SK-N-MC (cell line): ENCODE results near the gene COL4A4.

Experiments
- DNase-seq: peaks from one replicate; pipeline ENCODE4 v3.0.0-alpha.2; 2011; ENCODE audit warnings: low read depth, low spot score
- H3K27ac ChIP-seq: fragments of 200-600 bp; sonication (generic); 2 replicates; pipeline ENCODE4 v1.5.1; 2016; ENCODE audit warnings: mixed run types
- H3K36me3 ChIP-seq: fragments of 200-600 bp; sonication (generic); 2 replicates; pipeline ENCODE4 v1.6.1; 2017; ENCODE audit warnings: antibody characterized with exemption, low read length, mixed read lengths; ENCODE audit not compliant: insufficient read depth
- H3K4me3 ChIP-seq: fragments of 200-600 bp; sonication (generic); 2 replicates; pipeline ENCODE4 v1.5.1; 2016
- H3K9ac ChIP-seq: fragments of 200-600 bp; sonication (generic); 2 replicates; pipeline ENCODE4 v1.8.0; 2017; ENCODE audit warnings: mixed run types, mixed read lengths; ENCODE audit not compliant: insufficient read length
- H3K9me3 ChIP-seq: fragments of 200-600 bp; sonication (generic); 2 replicates; pipeline ENCODE4 v1.6.1; 2017; ENCODE audit warnings: low read depth, mild to moderate bottlenecking, antibody characterized with exemption, low read length, moderate library complexity, mixed read lengths
- EZH2 ChIP-seq: fragments of 200-600 bp; sonication (generic); IDR thresholded peaks from one replicate; pipeline ENCODE4 v1.6.1; 2017; ENCODE audit warnings: antibody characterized with exemption
- FOXP2 ChIP-seq: optimal IDR thresholded peaks from 2 replicates; pipeline ENCODE3; 2011; ENCODE audit warnings: mild to moderate bottlenecking, moderate library complexity; ENCODE audit not compliant: insufficient read depth; ENCODE audit errors: extremely low read length, control extremely low read depth
- POLR2AphosphoS5 ChIP-seq: IDR thresholded peaks from 2 replicates; pipeline ENCODE4 v1.6.1; 2012; ENCODE audit warnings: mild to moderate bottlenecking, low read depth, low read length, borderline replicate concordance

Gene COL4A4

DNA sequence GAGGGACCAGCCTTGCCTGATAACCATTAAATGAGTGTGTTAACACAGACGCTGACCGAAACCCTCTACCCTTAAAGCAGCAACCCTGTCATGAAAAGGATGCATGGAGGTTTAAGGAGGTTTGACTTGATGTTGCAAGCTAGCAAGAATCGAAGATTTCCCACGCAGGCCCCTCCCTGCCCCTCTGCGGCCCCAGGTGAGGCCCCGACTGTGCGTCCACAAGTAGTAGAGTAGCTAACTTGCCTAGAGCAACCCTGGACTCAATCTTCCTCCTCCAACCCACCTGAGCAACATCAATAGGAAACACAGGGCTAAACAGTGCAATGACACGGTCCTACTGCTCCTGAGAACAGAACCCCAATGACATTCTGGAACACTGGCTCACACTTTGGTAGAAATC, 150.1 kb downstream of the COL4A4 start:
- TF ChIP-seq FOXP2 (no peak), EZH2 (no peak), POLR2AphosphoS5 (no peak)
- DNase-seq: no peak
- no peaks in the 10 kb centered on the region for H3K9me3 ChIP-seq
- H3K4me3 ChIP-seq: no peak overlapping the region
- H3K9ac ChIP-seq: no peak overlapping the region
- H3K27ac ChIP-seq: no peak overlapping the region
- no peaks in the 10 kb centered on the region for H3K36me3 ChIP-seq

DNA sequence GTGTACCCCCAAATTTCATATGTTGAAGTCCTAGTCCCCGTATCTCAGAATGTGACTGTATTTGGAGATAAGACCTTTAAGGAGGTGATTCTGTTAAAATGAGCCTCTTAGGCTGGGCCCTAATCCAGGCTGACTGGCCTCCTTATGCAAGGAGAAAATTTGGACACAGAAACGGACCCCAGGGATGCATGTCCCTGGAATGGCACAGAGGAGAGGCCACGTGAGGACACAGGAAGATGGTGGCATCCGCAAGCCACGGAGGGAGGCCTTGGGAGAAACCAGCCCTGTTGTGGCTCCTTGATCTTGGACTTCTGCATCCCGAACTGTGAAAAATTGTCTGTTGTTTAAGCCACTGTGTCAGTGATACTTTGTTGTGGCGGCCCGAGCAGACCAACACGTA, 150.7 kb downstream of the COL4A4 start:
- Histone ChIP-seq H3K9ac (no peak overlapping the region), H3K9me3 (no peaks in the 10 kb centered on the region), H3K36me3 (no peaks in the 10 kb centered on the region), H3K4me3 (no peak overlapping the region), H3K27ac (no peak overlapping the region)
- DNase-seq: no peak
- TF ChIP-seq POLR2AphosphoS5 (no peak), EZH2 (no peak), FOXP2 (no peak)

DNA sequence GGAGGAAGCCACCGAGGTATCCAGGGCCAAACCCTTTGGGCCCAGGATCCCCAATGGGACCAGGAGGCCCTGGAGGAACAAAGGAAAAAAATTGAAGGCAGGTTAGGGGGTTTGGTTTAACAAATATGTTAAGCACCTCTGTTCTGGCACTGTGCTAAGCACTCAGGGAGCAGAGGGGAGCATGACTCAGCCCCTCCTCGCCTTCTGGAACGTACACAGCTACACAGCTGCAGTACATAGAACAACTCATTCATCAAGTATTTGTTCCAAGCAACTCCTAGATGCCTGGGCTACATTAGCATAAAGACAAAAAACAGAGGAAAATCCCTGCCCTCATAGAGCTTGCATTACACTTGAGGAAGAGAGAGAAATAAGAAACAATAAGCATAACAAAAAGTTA, 153.6 kb downstream of the COL4A4 start:
- no peaks in the 10 kb centered on the region for H3K36me3 ChIP-seq
- H3K27ac ChIP-seq: no peak overlapping the region
- no peaks in the 10 kb centered on the region for H3K9me3 ChIP-seq
- H3K4me3 ChIP-seq: no peak overlapping the region
- H3K9ac ChIP-seq: no peak overlapping the region
- no peak for DNase-seq
- TF ChIP-seq POLR2AphosphoS5 (no peak), FOXP2 (no peak), EZH2 (no peak)

DNA sequence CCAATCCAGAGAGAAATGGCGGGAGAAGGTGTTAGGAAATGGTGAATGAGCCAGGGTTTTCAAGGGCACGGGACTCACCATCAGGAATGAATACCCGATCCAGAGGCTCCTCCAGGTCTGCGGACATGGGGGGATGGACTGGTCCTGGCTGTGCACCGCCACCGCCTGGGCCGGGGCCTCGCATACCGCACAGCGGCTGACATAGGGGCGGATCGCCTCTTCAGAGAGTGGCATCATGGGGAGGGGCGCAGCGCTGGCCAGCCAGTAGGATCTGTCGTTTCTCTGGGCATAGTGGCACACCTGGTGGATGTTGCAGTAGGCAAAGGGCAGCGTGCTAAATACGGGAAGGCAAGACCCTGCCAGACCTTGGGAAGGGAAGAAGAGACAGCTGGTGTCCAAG, 156.1 kb downstream of the COL4A4 start:
- TF ChIP-seq EZH2: no peak
- TF ChIP-seq POLR2AphosphoS5: no peak
- no peak for TF ChIP-seq FOXP2
- H3K9me3 ChIP-seq: no peaks in the 10 kb centered on the region
- no peaks in the 10 kb centered on the region for H3K36me3 ChIP-seq
- no peak overlapping the region for H3K4me3 ChIP-seq
- DNase-seq: no peak
- no peak overlapping the region for H3K27ac ChIP-seq
- H3K9ac ChIP-seq: no peak overlapping the region

DNA sequence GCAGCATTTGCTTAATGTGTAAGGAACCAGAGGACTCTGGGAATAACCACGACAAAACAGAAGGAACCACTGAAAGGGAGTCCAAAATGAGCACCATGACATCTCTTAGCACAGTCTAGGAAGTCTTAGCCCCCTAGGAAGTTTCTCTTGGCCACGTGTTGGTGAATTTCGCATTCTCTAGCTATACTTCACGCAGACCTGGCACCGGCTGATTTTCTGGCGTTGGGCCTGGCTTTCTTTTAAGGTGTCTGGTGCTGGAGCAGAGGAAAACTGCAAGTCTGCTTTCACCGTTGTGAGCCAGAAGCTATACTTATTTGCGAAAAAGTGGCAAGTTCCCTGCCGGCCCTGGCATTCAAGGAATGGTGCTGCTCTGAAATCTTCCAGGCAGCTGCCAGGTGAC, 156.9 kb downstream of the COL4A4 start:
- H3K36me3 ChIP-seq: no peaks in the 10 kb centered on the region
- TF ChIP-seq POLR2AphosphoS5: no peak
- no peak for TF ChIP-seq EZH2
- TF ChIP-seq FOXP2: no peak
- no peak overlapping the region for H3K9ac ChIP-seq
- no peak for DNase-seq
- H3K27ac ChIP-seq: no peak overlapping the region
- no peaks in the 10 kb centered on the region for H3K9me3 ChIP-seq
- no peak overlapping the region for H3K4me3 ChIP-seq

DNA sequence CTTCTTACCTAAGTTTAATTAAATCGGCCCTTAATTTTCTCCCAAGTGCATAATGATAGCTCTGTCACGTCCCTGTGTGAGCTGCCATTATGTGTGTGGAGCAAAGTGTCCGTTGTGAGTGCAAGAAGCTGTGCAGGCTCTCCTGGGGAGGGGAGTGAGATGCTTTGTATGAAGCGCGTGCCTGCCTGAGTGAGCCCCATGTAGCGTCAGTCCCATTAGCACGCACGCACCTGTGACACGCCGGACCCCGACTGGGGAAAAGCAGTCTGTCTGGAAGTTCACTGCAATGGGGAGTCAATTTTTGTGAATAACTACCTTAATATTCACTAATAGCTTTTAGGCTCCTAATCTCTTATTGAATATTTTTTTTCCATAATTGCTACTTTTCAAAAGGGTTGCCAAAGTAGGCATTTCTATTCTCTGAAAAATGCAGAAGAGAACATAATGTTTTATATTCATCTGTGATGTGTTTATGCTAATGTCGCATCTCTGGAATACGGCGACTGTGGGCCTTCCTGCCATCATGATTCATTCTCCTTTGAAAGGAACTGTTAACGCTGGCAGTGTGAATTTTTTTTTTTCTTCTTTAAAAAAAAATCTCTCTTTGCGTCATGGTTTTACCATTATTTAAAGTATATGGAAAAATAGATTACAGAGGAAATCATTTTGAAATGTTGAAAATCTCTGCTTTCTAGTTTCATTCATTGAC, 157.7 kb downstream of the COL4A4 start:
- H3K9ac ChIP-seq: no peak overlapping the region
- no peaks in the 10 kb centered on the region for H3K36me3 ChIP-seq
- no peak for DNase-seq
- no peak overlapping the region for H3K4me3 ChIP-seq
- no peak for TF ChIP-seq EZH2
- no peak for TF ChIP-seq POLR2AphosphoS5
- no peak for TF ChIP-seq FOXP2
- H3K9me3 ChIP-seq: no peaks in the 10 kb centered on the region
- no peak overlapping the region for H3K27ac ChIP-seq

DNA sequence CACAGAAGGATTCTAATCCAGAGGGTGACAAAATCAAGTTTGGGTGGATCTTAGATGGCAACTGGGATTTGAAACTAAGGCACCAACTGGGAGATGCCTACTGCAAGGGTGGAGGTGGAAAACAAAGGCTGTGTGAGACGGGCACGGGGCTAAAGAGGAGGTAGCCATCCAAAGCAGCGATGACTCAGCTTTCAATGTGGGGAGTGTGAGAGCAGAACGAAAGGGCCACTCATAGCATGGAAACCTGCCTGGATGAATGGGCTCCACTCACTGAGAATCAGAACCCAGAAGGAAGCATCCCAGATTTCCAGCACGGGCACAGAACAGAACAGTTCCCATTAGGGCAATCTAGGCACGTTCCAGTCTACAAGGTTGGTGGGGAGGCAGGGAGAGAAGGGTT, 159.5 kb downstream of the COL4A4 start:
- Histone ChIP-seq H3K9ac (no peak overlapping the region), H3K9me3 (no peaks in the 10 kb centered on the region), H3K36me3 (no peaks in the 10 kb centered on the region), H3K27ac (no peak overlapping the region), H3K4me3 (no peak overlapping the region)
- no peak for DNase-seq
- TF ChIP-seq EZH2 (no peak), FOXP2 (no peak), POLR2AphosphoS5 (no peak)

DNA sequence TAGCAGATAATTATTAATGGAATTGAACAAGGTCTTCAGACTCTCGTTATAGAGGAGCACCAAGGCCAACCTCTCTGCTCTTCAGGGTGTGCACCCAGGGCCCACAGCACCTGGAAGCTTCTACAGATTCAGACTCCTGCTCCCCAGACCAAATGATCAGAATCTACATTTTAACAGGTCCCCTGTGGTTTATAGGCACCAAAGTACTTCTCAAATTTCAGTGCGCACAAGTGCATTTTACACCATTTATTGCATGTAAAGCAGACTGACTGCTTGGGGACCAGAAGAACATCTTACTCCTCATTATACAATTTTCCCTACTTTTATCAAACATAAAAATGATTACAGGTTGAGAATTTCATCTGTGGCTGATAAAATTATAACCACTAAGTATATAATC, 163.9 kb downstream of the COL4A4 start:
- Histone ChIP-seq H3K9ac (no peak overlapping the region), H3K9me3 (no peaks in the 10 kb centered on the region), H3K36me3 (no peaks in the 10 kb centered on the region; the same call in 1 of the 2 replicates), H3K4me3 (no peak overlapping the region), H3K27ac (no peak overlapping the region)
- TF ChIP-seq FOXP2: no peak
- no peak for TF ChIP-seq EZH2
- no peak for TF ChIP-seq POLR2AphosphoS5
- no peak for DNase-seq

DNA sequence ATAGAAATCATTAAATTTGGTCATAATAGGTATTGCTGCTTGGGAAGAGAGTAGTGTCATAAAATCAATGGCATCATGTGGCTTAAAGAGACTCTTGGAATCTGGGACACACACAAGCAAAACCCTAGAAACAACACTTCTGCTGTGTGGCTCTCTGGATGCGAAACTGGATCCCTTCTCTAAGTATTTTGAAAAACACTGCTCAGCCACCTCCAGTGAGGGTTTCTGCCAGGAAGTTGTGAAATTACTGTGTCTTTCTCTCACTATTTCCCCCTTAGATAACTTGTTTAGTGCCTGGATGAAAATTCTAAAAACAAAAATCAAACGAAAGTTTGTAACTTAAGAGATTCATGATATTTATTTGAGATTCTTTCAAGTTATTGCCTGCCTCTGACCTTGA, 164.3 kb downstream of the COL4A4 start:
- H3K27ac ChIP-seq: no peak overlapping the region

More for the DNA sequence above, 164.3 kb downstream of the COL4A4 start:
- Histone ChIP-seq H3K9me3 (no peaks in the 10 kb centered on the region), H3K4me3 (no peak overlapping the region), H3K36me3 (no peaks in the 10 kb centered on the region; the same call in 1 of the 2 replicates), H3K9ac (no peak overlapping the region)
- TF ChIP-seq POLR2AphosphoS5: no peak
- TF ChIP-seq FOXP2: no peak
- no peak for TF ChIP-seq EZH2
- no peak for DNase-seq
